ENCODE data around the gene CORO7. TPM values are rescaled to one million over a fixed set of nuclear protein-coding genes. Genes with fewer than 3 reads are reported as not detected.

The CORO7 gene
- polyA plus RNA-seq, 2 of the 4 experiments (the other 2 are of a cell fraction), result 6.0 to 11.9 TPM

DNA sequence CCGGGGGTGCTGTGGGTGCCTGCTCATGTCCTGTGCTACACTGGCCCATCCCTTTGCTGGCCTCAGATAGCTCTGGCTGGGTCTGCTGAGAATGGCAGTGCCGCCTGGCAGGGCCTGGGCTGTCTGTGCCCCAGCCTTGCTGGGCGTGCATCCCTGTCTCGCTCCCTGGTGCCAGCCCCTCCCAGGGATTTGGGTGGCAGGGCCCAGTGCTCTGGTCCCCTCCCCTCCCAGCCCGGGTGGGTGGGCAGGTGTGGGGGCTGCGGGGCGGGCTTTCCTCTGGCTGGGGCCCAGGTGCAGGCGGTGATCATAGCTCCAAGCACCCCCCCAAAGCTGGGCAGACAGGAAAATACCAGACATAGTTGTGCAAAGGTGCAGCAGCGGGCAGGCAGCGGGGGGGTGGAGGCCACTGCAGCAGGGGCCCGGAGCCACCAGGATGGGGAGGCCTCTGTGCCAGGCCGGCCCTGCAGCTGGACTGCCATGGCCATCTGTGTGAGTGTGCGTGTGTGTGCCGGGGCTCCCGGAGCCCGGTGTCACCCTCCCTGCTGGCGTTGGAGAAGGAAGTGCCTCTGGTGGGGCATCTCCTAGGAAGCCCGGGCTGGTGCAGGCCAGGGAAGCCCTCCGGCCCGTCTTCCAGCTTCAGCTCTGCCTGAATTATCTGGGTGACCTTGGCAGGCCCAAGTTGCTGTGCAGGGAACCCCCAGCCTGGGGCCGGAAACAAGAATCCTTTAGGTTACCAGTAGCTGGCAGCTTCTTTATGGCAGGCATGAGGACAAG, 93.1 kb downstream of the CORO7 start:
- peak; percentile 36 to 59 for ATAC-seq
- H3K4me1 ChIP-seq, result peaks cover 90% of the 10 kb centered on the region
- TF ChIP-seq, protein P1, sequence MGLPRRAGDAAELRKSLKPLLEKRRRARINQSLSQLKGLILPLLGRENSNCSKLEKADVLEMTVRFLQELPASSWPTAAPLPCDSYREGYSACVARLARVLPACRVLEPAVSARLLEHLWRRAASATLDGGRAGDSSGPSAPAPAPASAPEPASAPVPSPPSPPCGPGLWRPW (IDR thresholded peaks at IDR 0.05), result no peak
- TF ChIP-seq, protein P2, sequence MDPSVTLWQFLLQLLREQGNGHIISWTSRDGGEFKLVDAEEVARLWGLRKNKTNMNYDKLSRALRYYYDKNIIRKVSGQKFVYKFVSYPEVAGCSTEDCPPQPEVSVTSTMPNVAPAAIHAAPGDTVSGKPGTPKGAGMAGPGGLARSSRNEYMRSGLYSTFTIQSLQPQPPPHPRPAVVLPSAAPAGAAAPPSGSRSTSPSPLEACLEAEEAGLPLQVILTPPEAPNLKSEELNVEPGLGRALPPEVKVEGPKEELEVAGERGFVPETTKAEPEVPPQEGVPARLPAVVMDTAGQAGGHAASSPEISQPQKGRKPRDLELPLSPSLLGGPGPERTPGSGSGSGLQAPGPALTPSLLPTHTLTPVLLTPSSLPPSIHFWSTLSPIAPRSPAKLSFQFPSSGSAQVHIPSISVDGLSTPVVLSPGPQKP (IDR thresholded peaks at IDR 0.05; ENCODE audit: low read depth, low read length), result no peak
- TF ChIP-seq FOXS1 (CRISPR knock-in tag; IDR thresholded peaks at IDR 0.05) (no peak), ESRRA (IDR thresholded peaks at IDR 0.05; ENCODE audit: borderline replicate concordance, low read length) (no peak), NFE2L2 (conservative IDR thresholded peaks at IDR 0.05; ENCODE audit: low read length) (no peak), E2F6 (IDR thresholded peaks at IDR 0.05; ENCODE audit: borderline replicate concordance, low read depth) (no peak)
- H3K27ac ChIP-seq, result peak overlapping the region; percentile 78 to 96
- no peaks in the 10 kb centered on the region for H3K9me3 ChIP-seq
- H3K4me3 ChIP-seq, result no peak overlapping the region; the same call in 2 of the 3 replicates
- POLR2A ChIA-PET, result interaction anchor here (1.1 to 2.5 kb wide), 4 partner anchors 8 to 52 kb away, joined by 3 to 11 read pairs (median 8); partner anchors contain the start of genes GLIS2 and PAM16
- CTCF ChIA-PET, result interaction anchor here (0.7 to 22.8 kb wide), 10 partner anchors 8 to 80 kb away, joined by 3 to 423 read pairs (median 6); partner anchors contain the start of gene GLIS2
- 38% methylated on average over 9 of the region's 21 CpGs for WGBS (ENCODE audit: missing lambda C conversion rate)
- DNase-seq (ENCODE audit: low read depth in 1 of 2, low spot score in 1 of 2), result no peak
- FAIRE-seq, result no peak
- peak overlapping the region; percentile 93 for H3K4me2 ChIP-seq

DNA sequence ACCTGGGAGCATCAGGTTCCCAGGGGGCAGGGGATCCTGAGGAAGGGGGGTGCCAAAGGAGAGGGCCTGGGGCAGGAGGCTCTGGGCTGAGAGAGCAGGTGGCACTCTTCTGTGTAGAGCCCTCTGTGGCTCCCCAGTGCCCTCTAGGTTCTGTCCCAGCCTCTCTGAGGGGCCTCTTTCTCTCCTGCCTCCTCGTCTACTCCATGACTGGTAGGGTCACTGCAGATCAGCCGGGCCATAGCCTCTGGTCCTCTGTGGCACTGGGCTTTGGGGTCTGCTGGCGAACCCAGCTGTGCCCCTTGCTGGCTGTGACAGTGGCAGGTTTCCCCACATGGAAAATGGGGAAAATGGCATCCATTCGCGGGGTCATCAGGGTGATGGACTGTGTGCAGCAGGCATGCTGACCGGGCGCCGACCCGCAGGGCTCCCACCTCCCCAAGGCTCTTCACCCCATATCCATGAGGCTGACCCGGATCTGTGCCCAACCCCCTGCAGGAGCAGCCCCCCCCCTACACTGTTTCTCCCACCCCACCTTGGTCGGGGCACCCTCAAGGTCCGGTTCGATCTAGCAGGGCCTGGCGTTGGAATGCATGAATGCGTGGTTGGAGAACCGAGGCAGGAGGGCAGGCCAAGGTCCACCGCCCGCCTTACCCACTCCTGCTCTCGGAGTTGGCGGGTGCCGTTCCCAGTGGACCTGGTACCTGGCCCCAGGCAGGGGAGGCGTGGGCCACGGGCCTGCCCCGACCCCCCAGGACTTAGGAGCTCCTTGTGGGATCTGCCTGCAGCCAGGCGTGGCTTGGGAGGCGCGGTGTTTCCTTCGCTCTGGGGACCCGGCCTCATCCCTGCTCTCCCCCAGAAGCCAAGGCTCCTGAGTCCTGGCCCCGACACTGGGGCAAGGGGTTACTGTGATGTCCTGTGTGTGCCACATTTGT, 94.0 kb downstream of the CORO7 start:
- ChIA-PET POLR2A (interaction anchor here (1.1 to 2.5 kb wide), 2 partner anchors 29 to 51 kb away, joined by 3 to 7 read pairs; partner anchors contain the start of gene PAM16), CTCF (interaction anchor here (0.7 to 22.8 kb wide), 12 partner anchors 9 to 80 kb away, joined by 3 to 423 read pairs (median 4); partner anchors contain the start of gene GLIS2)
- no peaks in the 10 kb centered on the region for H3K9me3 ChIP-seq
- H3K4me3 ChIP-seq, result no peak overlapping the region
- 77% methylated on average over 20 of the region's 30 CpGs for WGBS (ENCODE audit: missing lambda C conversion rate)
- no peak for DNase-seq (ENCODE audit: low read depth in 1 of 2, low spot score in 1 of 2)
- H3K4me2 ChIP-seq, result peak overlapping the region; percentile 93
- FAIRE-seq, result no peak
- H3K4me1 ChIP-seq, result peaks cover 90% of the 10 kb centered on the region
- no peak for ATAC-seq
- peak overlapping the region; percentile 78 to 96 for H3K27ac ChIP-seq
- no peak for TF ChIP-seq CTCF (IDR thresholded peaks at IDR 0.05)
- no peak for TF ChIP-seq JUN (IDR thresholded peaks at IDR 0.05)
- TF ChIP-seq ZFP36 (IDR thresholded peaks at IDR 0.05; ENCODE audit: borderline replicate concordance, partially characterized antibody), result peak; percentile 69

DNA sequence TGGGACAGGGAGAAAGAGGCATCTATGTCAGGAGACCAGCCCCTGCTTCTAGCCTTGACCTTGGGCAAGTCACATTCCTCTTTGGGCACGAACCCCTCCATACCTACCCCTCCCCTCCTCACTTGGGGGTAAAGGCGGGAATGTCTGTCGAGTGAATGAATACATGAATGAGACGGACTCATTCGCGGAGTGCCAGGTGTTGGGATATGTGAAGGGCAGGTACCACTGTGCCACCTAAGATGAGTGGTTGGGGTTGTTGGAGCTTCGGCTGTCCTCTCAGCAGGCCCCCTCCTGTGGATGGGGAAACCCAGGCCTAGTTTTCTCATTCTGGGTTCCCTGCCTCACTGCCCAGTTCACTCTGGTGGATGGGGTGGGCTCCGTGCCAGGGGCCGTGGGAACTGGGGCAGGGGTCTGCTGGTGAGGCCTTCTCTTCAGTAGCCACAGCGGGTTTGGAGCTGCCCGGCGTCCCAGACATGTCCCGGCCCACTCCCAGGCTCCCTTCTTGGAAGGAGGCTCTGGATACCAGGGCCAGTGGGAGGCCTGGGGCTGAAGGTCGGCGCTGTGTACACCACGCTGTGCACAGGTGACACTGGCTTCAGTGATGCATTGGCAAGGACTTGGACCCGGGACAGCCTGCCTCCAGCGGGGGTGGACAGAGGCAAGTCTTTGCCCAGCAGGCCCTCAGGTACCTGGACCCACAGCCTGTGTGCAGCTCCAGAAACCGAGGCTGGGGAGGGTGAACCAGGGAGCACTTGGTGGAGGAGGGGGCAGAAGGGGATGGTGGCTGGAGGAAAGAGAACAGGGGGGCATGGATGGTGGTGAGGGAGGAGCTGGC, 94.9 kb downstream of the CORO7 start:
- peak overlapping the region; percentile 93 for H3K4me2 ChIP-seq
- no peak for FAIRE-seq
- no peak for ATAC-seq
- WGBS (ENCODE audit: missing lambda C conversion rate), result 77% methylated on average over 10 of the region's 19 CpGs
- ChIA-PET POLR2A (no interaction called here), CTCF (interaction anchor here (0.6 to 22.8 kb wide), 9 partner anchors 8 to 81 kb away, joined by 3 to 423 read pairs (median 4); partner anchors contain the start of gene GLIS2)
- no peak overlapping the region for H3K4me3 ChIP-seq
- H3K9me3 ChIP-seq, result no peaks in the 10 kb centered on the region
- no peak for DNase-seq (ENCODE audit: low read depth in 1 of 2, low spot score in 1 of 2)
- H3K27ac ChIP-seq, result peak overlapping the region in 1 of 2 experiments; percentile 96; a peak in 3 of 6 replicates
- H3K4me1 ChIP-seq, result peaks cover 87% of the 10 kb centered on the region
- TF ChIP-seq USF2 (IDR thresholded peaks at IDR 0.05) (no peak), CHD4 (IDR thresholded peaks at IDR 0.05; ENCODE audit: borderline replicate concordance) (no peak), NFE2L2 (conservative IDR thresholded peaks at IDR 0.05; ENCODE audit: low read length) (no peak), RAD21 (conservative IDR thresholded peaks at IDR 0.05 in 1 of 2, IDR thresholded peaks at IDR 0.05 in 1 of 2) (no peak), TFCP2L1 (CRISPR knock-in tag; IDR thresholded peaks at IDR 0.05) (no peak), NR3C1 (IDR thresholded peaks at IDR 0.05) (no peak), ESRRA (IDR thresholded peaks at IDR 0.05; ENCODE audit: borderline replicate concordance, low read length) (no peak), POLR2AphosphoS2 (conservative IDR thresholded peaks at IDR 0.05; ENCODE audit: low read length) (no peak), MAFK (IDR thresholded peaks at IDR 0.05; ENCODE audit: partially characterized antibody) (no peak), RCOR1 (IDR thresholded peaks at IDR 0.05; ENCODE audit: low read depth, low read length) (no peak), HOXA7 (CRISPR knock-in tag; IDR thresholded peaks at IDR 0.05) (no peak), MAZ (IDR thresholded peaks at IDR 0.05; ENCODE audit: borderline replicate concordance, low read depth, low read length) (no peak)
- TF ChIP-seq, protein P1 (IDR thresholded peaks at IDR 0.05), result no peak
- TF ChIP-seq, protein P2 (IDR thresholded peaks at IDR 0.05; ENCODE audit: low read depth, low read length), result no peak

Data from A549 (cell line).